Panc1 (cell line): Measurements from ENCODE around the gene TEX22.

Source experiments
- CTCF ChIP-seq: fragments of 450-650 bp; IDR thresholded peaks from 2 replicates; pipeline ENCODE4 v1.5.1; 2017; ENCODE audit warnings: mild to moderate bottlenecking
- POLR2AphosphoS5 ChIP-seq: IDR thresholded peaks from 2 replicates; pipeline ENCODE4 v1.6.1; 2012; ENCODE audit warnings: mild to moderate bottlenecking, low read depth, low read length, moderate library complexity
- REST ChIP-seq, 2 experiments: IDR thresholded peaks; 2 replicates each; pipeline ENCODE4 v1.6.1; 2011 to 2012; ENCODE audit warnings: low read depth in 2 of 2, control low read depth in 1 of 2, low read length in 1 of 2, mild to moderate bottlenecking in 1 of 2, moderate library complexity in 1 of 2; ENCODE audit not compliant: insufficient read depth in 1 of 2
- TCF7L2 ChIP-seq: IDR thresholded peaks from 2 replicates; pipeline ENCODE4 v1.6.1; 2011; ENCODE audit warnings: mild to moderate bottlenecking, low read depth, low read length, inconsistent platforms

GRCh38 chr14:105351920-105352851 lies 46.2 kb upstream of the TEX22 start:
- peak; percentile 83 for TF ChIP-seq CTCF
- TF ChIP-seq REST (IDR thresholded peaks at IDR 0.05; ENCODE audit: insufficient read depth in 1 of 2, low read depth in 2 of 2, low read length in 1 of 2): no peak
- TF ChIP-seq TCF7L2: no peak
- TF ChIP-seq POLR2AphosphoS5: no peak
